GM13976 (cell line): ENCODE data around the gene WFIKKN1.

Experiments
- DNase-seq: peaks from one replicate; pipeline ENCODE4 v3.0.0; 2012; ENCODE audit warnings: low spot score
- in situ Hi-C: fragments of 300-500 bp; cut with MboI; formaldehyde crosslinking; loops from one replicate; pipeline ENCODE4 v1.12.0; 2022; ENCODE audit warnings: low sequenced_read_pairs, mixed read lengths, inconsistent platforms; ENCODE audit not compliant: unreplicated experiment
- TF ChIP-seq, protein P1 (sequence below): IDR thresholded peaks from 2 replicates; pipeline ENCODE4 v1.5.1; 2012; ENCODE audit warnings: borderline replicate concordance, mild to moderate bottlenecking; ENCODE audit not compliant: insufficient read depth; ENCODE audit errors: extremely low read depth, missing control alignments, control extremely low read depth

The WFIKKN1 gene

DNA sequence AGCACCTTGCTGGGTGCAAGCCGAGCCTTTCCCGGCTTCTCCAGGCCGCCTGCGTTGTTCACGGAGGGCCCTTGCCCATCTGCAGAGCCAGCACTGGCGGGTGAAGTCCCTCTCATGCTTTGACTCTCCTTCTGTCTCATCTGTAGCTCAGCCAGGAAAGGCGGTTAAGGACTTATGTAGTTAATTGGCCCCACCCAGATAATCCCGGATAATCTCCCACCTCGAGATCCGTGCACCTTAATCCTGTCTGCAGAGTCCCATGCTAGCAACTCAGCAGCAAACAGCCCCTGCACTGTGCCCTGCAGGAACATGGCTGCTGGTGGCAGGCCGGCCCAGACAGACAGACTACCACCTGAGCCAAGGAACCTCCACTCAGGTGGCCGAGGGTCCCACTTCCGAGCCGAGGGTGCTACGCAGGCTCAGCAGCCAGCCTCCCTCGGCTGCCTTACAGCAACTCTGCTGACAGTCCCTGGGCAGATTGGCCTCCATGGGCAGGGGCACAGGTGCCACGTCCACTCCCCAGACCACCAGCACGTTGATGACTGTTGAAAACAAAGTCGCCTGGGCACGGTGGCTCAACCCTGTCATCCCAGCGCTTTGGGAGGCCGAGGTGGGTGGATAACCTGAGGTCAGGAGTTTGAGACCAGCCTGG lies 24.0 kb upstream of the WFIKKN1 start:
- TF ChIP-seq, protein P1, sequence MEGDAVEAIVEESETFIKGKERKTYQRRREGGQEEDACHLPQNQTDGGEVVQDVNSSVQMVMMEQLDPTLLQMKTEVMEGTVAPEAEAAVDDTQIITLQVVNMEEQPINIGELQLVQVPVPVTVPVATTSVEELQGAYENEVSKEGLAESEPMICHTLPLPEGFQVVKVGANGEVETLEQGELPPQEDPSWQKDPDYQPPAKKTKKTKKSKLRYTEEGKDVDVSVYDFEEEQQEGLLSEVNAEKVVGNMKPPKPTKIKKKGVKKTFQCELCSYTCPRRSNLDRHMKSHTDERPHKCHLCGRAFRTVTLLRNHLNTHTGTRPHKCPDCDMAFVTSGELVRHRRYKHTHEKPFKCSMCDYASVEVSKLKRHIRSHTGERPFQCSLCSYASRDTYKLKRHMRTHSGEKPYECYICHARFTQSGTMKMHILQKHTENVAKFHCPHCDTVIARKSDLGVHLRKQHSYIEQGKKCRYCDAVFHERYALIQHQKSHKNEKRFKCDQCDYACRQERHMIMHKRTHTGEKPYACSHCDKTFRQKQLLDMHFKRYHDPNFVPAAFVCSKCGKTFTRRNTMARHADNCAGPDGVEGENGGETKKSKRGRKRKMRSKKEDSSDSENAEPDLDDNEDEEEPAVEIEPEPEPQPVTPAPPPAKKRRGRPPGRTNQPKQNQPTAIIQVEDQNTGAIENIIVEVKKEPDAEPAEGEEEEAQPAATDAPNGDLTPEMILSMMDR: no peak
- no peak for DNase-seq
- in situ Hi-C loops: no loop called here

DNA sequence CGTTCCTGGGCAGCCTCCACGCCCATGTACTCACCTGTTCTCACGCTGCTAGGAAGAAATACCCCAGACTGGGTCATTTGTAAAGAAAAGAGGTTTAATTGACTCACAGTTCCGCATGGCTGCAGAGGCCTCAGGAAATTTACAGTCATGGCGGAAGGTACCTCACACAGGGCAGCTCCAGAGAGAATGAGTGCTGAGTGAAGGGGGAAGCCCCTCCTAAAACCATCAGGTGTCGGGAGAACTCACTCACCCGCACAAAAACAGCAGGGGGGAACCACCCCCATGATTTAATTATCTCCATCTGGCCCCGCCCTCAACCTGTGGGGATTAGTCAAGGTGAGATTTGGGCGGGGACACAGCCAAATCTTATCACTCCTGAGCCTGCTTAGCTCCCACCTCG lies 22.8 kb upstream of the WFIKKN1 start:
- no peak for DNase-seq
- in situ Hi-C loops: no loop called here
- TF ChIP-seq, protein P1: no peak

DNA sequence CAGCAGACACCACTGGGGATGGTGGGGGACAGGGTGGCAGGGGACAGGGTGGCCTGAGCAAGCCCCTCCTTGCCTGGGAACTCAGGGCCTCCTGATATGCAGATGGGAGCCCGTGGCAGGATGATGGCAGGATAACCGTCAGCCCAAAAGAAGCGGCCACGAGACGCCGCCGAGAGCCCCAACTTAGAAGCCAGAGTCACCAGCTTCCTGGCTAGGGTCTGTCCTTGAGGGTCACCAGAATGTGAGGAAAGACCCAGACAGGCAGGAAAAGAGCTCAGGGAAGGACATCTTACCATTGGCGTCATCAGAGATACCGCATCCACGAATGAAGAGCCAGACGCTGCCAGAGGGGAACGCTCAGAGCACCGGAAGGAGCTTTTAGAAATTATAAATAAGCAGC lies 21.5 kb upstream of the WFIKKN1 start:
- in situ Hi-C loops: no loop called here
- TF ChIP-seq, protein P1: no peak
- no peak for DNase-seq

DNA sequence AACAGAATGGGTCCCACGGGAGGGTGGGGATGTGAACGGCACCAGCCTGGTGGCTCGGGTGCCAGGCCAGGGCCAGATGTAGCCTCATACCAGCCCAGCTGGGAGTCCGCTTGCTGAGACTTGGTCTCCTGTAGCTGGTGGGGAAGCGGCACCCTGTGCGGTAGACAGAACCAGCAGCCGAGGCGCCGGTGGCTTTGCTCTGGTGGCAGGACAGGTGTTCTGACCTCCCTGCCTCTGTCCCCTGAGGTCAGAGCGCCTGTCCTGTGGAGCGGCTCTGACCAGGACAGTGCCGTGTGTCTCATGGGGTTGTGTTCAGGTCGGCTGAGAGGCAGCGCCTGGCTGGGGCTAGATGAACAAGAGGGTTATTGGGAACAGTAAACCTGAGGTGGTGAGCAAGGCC lies 20.8 kb upstream of the WFIKKN1 start:
- DNase-seq: no peak
- TF ChIP-seq, protein P1: no peak
- in situ Hi-C loops: no loop called here

DNA sequence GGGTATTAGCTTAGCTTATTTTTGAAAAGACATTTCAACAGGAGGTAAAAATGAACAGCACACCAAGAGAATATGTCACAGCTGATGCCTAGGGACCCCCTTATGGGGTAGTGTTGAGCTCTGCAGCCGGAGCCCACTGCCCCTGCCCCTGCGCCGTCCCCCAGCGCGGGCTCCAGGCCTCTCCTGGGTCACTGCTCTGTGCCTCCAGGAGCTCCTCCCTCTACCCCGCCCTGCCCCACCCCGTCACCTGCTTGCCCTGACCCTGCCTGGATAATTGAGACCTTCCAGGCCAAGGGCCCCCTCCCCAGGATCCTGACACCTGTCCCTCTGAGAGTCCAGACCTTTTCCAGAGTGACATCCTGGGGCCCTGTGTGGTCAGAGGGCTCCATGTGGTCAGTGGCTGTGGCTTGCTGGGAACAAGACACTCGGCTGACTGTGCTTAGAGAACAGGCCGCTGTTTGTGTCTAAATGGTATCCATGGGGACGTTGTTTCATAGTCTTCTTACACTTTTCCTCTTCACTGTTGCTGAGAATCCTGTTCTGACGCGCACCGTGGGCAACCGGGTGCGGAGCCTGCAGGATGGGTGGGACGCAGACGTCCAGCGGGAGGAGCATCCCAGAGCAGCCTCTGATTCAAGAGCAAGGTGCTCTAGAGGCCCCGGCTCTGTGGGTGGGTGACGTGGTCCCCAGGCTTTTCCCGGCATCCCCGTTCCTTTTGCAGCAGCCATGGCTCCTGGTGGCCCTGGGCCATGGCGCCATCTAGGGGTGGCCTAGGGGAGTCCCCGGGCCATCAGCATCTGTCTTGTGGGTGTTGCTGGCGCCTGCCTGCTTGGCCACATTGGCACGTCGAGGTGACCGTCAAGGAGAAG lies 20.0 kb upstream of the WFIKKN1 start:
- in situ Hi-C loops: no loop called here
- DNase-seq: peak; percentile 69
- TF ChIP-seq, protein P1: no peak

DNA sequence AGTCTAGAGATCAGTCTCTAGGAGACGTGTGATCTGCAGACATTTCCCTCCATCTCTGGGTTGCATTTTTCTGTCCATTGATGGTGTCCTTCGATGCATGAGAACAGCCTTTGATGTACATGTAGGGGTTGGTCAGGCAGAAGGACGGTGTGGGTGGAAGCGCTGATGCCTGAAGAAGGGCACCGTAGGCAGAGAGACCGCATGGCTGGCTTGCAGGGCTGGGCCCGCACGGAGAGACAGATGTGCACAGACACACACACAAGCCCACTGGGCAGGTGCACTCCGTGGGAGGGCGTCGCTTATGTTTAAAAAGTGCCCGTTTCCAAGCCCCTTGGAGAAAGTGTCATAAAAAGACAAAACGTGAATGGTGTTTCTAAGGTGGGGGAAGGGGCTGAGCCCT lies 15.7 kb upstream of the WFIKKN1 start:
- no peak for DNase-seq
- TF ChIP-seq, protein P1: no peak
- in situ Hi-C loops: no loop called here
